HG02759 (cell line): ENCODE measurements around the gene AKR7A3.
"Not testable (repeated sequence)": the region's sequence is repeated elsewhere in the genome, so short reads cannot be mapped to it uniquely, and the experiment has no call there.

Source experiments
- ATAC-seq: cut with Tn5 transposase; IDR thresholded peaks from one replicate; pipeline ENCODE4 v1.9.1; 2021; ENCODE audit warnings: mild to moderate bottlenecking, moderate library complexity; ENCODE audit not compliant: unreplicated experiment

AKR7A3 gene

DNA sequence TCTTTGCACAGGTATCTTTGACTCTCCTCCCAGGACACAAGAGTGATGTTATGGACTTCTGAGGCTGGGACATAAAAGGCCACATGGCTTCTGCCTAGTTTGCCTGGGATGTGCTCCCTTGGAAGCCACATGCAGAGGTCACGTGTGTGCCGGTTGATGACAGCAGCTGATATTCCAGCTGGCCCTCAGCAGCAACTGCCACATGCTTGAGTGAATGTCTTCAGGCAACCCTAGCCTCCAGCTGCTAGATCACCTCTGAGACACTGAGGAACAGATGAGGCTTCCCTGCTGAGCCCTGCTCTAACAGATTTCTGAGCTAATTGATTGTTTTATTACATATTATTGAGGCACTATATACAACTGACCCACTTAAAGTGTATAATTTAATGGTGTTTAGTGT lies 11.6 kb upstream of the AKR7A3 start:
- no peak for ATAC-seq

DNA sequence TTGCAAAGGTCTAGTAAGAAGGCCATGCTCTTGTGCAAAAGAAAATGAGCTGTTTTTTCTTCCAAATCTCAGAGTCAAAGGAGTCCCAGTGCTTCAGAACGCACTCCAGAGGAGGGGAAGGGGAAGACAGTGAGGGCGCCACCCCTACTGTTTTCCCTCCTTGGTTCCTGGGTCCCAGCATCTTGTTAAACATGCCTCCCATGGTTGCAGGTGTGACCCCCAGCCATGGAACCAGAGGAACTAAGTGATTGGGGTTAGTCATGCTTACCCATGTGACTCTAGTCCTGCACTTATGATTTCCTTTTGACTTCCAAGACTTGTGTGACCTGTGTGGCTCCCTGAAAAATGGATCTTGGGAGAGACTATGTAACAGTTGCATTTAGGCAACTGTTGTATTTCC lies 6.1 kb upstream of the AKR7A3 start:
- no peak for ATAC-seq

DNA sequence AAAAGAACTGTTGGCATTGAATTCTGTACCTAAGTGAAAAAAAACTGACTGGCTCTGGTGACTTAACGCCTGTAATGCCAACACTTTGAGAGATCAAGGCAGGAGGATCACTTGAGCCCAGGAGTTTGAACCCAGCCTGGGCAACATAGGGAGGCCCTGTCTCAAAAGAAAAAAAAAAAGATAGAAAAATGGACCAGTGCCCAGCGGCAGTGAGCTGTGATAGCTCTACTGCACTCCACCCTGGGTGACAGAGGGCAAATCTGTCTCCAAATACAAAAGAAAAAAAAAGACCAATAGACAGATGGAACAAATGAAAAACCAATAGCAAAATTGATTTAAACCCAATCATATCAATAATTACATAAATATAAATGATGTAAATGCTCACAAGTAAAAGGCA lies 674 bp upstream of the AKR7A3 start:
- ATAC-seq, result no peak

DNA sequence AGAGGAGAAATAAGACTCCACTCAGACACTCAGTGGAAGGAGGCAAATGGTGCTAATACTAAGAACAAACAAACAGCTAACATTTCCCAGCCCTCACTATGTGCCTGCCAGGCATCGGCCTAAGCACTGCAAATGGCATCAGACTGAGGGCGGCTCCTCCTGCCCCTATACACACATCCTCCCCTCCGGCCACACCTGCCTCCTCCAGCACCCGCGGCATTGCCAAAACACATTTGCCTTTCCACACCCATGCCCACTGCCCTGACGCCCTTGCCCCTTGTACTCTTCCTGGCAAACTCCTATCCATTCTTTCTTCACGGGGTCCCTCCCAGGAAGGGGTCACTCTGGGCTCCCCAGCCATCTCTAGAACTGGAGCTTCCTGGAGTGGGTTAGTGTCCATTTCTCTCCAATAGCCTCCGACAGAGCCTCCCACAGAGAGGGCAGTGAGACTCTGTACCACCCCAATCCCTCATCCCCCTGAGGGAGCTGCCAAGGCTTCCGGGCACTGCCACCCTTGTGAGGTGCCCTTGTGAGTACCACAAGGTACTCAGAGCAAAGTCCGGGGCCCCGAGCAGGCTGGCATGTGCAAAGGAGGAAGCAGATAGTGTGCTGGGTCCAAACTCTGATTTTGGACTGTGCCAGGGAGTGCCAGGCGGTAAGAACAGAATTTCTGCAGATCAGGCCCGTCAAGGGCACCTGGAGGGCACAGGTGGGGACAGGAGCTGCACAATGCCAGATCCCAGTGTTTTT lies 959 bp downstream of the AKR7A3 start:
- no peak for ATAC-seq

DNA sequence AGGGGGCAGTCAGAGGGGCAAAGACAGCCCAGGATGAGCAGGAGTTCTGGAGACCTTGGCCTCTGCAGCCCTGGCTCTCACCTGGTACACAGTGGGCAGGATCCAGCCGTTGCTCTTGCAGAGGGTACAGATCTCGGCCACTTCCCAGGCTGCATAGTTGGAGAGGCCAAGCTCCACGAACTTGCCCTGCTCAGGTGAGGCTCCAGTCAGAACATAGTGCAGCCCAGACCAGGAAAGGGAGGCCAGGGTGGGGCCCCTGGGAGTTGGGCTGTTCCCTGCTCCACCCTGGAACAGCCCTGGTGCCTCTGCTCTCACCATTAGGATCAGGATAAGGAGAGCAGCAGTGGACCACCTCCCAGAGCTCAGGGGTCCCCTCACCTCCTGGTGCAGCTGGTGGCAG lies 2.8 kb downstream of the AKR7A3 start:
- not testable (repeated sequence) for ATAC-seq

DNA sequence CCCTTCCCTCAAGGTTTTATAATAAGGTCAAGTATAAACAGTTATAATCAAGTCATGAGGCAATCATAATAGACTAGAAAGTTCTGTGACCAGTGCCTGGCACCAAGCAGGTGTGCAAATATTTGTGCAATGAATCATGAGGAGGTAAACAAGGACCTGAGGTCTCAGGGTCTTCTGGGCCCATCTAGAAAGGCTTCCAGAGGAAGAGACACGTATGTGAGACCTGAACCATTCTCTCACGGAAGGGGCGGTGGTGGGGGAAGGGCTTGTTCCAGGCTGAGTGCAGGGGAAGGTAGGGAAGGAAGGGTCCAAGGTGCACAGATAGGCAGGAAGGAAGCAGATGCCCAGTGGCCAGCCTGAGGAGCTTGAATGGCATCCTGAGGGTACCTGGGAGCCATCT lies 3.2 kb downstream of the AKR7A3 start:
- not testable (repeated sequence) for ATAC-seq

DNA sequence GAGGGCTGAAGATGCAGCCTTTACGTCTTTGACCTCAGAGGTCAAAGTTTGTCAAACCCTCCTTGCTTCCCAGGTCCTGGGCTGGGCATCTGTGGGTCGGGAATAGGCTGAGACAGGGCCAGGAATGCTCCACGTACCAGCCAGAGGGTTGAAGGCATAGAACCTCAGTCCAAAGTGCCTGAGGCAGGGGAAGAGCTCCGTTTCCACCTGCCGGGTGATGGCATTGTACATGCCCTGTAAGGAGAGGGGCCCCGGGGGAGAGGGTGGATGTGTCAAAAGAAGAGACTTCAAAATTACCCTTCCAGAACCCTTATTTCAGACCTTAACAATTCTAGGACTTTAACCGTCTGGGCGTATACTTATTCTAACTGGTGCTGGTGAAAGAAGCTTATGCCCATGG lies 3.7 kb downstream of the AKR7A3 start:
- no peak for ATAC-seq

DNA sequence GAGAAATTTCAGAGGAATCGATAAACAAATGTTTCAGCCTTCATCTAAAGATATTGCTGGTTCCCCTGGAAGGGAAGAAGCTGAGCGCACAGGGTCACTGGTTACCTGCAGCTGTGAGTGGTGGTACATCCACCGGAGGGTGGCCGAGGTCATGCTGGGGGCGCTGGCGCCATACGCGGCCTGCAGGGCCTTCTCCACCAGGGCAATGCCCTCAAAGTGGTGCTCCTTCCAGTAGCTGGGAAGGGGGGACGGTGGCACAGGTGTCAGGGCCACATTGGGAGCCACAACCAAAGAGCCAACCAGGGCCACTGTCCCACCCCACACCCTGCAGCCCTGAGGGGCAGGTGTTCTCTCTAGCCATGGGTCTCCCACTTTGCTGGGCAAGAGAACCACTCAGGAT lies 4.7 kb downstream of the AKR7A3 start:
- no peak for ATAC-seq

DNA sequence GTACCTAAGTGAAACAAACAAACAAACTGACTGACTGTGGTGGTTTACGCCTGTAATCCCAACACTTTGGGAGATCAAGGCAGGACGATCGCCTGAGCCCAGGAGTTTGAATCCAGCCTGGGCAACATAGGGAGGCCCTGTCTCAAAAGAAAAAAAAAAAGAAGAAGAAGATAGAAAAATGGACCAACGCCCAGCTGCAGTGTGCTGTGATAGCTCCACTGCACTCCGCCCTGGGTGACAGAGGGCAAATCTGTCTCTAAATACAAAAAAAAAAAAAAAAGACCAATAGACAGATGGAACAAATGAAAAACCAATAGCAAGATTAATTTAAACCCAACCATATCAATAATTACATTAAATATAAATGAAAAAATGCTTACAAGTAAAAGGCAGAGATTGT lies 13.9 kb downstream of the AKR7A3 start:
- no peak for ATAC-seq

DNA sequence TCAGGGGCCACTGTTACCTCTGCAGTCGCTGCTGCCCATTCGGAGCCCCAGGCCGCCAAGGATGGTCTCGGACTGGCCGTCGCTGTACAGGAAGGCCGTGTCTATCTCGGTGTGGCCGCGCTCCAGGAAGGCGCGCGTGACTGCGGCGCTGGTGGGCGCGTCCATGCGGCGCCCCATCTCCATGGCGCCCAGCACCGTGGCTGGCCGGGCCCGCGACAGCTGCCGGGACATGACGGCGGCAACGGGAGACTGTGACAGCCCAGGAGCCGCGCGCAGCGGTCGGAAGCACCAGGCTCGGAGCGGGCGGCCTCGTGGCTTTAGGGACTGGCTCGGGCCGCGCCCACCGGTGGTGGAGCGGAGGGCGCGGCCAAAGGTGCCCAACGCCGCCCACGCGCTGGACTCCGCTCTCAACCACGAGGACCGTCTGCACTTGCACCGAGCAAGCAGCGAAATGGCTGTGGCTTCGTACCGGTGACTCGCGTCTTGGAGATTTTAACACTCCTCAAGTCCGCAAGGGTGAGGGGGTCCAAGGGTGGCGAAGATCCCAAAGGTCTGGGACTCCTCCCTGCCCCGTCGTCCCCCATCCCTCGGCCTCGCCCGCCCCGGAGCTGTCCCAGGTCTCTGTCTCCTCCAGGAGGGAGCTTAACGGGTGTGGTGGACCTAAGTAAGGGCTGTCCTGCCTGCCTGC lies 14.6 kb downstream of the AKR7A3 start:
- ATAC-seq, result not testable (repeated sequence)

DNA sequence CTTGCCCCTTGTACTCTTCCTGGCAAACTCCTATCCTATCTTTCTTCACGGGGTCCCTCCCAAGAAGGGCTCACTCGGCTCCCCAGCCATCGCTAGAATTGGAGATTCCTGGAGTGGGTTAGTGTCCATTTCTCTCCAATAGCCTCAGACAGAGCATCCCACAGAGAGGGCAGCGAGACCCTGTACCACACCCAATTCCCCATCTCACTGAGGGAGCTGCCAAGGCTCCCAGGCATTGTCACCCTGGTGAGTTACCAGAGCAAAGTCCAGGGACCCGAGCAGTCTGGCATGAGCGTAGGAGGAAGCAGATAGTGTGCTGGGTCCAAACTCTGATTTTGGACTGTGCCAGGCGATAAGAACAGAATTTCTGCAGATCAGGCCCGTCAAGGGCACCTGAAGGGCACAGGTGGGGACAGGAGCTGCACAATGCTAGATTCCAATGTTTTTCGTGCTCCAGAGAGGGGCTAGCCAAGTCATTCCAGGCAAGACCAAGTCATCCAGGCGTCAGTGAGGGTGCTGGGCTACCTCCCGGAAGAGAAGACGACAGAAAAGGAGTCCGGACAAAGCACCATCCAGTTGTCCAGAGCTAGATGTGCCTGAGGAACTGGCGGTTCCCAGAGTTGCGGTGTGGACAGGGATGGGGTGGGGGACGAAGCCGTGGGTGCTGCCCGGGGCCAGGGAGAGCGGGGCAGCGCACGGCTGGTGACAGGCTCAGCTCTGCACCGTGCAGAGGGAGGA lies 15.3 kb downstream of the AKR7A3 start:
- ATAC-seq, result no peak

DNA sequence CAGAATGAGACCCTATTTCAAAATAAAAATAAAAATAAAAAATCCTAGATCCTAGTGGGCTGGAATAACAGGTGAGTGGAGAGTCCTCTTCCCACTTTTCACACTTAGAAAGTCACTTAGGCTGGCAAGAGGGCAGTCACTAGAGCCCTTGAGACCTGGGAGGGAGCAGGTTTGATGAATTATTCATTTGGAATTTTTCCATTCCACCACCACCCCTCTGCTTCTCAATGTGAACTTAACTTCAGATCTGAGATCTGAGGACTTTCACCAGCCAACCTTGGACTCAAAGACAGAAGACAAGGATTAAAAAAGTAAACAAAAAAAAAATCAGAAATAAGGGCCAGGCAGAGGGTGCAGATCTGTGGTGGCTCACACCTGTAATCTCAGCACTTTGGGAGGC lies 16.5 kb downstream of the AKR7A3 start:
- no peak for ATAC-seq

DNA sequence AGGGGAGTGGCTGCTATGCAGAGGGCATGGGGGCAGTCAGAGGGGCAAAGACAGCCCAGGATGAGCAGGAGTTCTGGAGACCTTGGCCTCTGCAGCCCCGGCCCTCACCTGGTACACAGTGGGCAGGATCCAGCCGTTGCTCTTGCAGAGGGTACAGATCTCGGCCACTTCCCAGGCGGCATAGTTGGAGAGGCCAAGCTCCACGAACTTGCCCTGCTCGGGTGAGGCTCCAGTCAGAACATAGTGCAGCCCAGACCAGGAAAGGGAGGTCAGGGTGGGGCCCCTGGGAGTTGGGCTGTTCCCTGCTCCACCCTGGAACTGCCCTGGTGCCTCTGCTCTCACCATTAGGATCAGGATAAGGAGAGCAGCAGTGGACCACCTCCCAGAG lies 18.2 kb downstream of the AKR7A3 start:
- not testable (repeated sequence) for ATAC-seq

DNA sequence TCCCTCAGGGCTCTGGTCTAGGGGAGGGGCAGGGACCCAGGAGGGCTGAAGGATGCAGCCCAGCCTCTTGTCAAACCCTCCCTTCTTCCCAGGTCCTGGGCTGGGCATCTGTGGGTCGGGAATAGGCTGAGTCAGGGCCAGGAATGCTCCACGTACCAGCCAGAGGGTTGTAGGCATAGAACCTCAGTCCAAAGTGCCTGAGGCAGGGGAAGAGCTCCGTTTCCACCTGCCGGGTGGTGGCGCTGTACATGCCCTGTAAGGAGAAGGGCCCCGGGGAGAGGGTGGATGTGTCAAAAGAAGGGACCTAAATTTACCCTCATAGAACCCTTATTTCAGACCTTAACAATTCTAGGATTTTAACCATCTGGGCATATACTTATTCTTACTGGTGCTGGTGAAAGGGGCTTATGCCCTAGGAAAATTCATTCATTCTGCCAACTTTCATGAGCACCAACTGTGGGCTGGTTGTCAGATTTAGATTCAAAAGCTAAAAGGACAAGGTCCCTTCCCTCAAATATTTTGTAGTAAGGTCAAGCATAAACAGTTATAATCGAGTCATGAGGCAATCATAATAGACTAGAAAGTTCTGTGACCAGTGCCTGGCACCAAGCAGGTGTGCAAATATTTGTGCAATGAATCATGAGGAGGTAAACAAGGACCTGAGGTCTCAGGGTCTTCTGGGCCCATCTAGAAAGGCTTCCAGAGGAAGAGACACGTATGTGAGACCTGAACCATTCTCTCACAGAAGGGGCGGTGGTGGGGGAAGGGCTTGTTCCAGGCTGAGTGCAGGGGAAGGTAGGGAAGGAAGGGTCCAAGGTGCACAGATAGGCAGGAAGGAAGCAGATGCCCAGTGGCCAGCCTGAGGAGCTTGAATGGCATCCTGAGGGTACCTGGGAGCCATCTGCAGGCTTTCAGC lies 18.9 kb downstream of the AKR7A3 start:
- ATAC-seq, result not testable (repeated sequence)

DNA sequence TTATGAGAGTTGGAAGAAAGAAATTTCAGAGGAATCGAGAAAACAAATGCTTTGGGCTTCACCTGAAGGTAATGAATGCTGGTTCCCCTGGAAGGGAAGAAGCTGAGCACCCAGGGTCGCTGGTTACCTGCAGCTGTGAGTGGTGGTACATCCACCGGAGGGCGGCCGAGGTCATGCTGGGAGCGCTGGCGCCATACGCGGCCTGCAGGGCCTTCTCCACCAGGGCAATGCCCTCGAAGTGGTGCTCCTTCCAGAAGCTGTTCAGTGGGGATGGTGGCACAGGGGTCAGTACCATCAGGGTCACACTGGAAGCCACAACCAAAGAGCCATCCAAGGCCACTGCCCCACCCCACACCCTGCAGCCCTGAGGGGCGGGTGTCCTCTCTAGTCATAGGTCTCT lies 20.1 kb downstream of the AKR7A3 start:
- no peak for ATAC-seq

DNA sequence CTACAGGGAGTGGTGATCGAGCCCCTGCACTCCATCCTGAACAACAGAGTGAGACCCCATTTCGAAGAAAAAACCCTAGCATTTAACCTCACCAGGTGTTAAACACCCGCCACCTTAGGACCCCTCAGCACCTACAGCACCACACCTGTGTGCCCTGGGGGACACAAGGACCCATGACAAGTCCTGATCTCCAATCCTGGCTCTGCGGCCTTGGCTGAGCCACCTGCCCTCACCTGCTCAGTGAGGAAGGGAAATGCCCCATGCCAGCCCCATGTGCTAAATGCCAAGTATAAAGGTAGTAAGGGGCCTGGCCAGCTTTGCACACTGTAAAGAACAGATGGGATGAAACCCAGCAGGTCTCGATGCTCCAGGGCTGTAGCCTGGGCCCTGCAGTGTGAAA lies 25.8 kb downstream of the AKR7A3 start:
- ATAC-seq, result no peak

DNA sequence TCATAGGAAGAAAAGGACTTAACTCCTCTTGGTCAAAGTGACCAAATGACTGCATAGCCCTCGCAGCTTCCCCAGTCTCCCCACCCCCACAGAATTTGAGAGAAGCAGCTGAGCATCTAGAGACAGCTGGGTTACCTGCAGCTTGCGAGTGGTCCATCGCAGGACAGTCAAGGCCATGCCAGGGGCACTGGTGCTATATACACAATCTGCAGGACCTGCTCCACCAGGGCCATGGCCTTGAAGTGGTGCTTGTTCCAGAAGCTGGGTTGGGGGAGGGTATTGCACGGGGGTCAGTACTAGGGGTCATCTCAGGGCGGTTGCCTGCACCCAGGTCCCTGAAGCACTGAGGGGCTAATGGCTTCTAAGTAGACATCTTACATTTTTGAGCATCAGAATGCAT lies 26.5 kb downstream of the AKR7A3 start:
- ATAC-seq, result no peak

DNA sequence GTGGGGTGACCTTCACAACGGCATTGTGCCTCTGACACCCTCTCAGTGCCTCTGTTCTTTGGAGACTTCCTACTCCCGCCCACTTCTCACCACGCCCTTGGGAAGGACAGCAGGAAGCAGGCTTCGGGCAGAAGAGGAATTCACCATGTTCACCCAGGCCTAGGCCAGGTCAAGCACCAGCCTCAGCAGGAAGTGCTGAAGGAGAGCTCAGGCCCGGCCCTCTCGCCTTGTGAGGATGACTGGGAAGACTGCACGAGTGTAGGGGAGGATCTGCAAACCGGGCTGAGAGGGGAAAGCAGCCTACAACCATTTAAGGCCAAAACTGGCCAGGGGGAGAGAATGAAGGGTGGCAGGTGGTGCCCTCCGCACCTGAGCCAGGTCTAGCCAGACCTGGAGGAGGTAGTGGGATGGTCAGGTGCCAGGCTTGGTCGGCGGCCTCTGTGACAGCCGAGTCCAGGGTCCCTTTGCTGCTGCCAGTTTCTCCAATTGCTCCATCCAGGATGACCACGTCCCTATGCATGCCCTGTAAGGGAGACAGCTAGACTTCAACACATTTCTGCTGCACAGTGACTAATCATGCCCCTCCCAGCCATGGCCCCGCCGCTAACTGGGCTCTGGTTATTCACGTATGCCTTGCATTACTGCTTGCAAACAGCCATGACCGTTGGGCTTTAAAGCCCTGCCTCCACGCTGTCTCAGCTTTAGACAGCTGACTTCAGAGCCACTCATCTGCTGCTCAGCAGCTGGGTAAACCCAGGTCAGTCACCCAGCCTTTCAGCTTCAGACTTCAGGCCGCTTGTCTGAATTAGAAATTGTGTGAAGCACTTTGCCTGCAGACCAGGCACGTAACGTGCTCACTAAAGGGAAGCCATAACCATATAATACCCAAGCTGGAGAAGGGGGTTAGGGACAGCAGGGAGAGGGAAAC lies 28.1 kb downstream of the AKR7A3 start:
- no peak for ATAC-seq

DNA sequence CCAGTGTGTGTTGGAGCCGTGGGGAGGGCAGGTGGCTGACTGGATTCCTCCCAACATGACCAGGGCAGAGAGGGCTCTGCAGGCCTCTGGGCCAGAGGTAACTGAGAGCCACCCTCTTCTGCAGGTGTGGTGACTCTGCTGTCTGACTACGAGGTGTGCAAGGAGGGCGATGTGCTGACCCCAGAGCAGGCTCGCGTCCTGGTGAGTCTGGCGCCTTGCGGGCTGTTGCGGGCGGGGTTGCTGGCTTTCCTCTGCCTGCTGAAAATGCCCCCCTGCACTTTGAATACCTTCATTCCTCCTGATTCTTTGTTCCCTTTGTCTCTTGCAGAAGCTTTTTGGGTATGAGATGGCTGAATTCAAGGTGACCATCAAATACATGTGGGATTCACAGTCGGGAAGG lies 30.2 kb downstream of the AKR7A3 start:
- ATAC-seq, result no peak
